ENCODE measurements around the gene NANOS1.
A peak's percentile ranks its signal among the peaks of the same experiment; 100 is the strongest.

The NANOS1 gene

GRCh38 chr10:119080521-119081259 lies 51.2 kb downstream of the NANOS1 start, which contains the start of gene EIF3A:
Gene EIF3A (minus strand): TSS chr10:119080817. CDS start chr10:119080676, 141 bp downstream.
- Histone ChIP-seq H2AFZ (ENCODE audit: low read depth) (peak within 1 kb of the TSS; percentile 58), H3K27ac (peak within 1 kb of the TSS; percentile 91), H3K4me3 (IDR thresholded peaks at IDR 0.05; ENCODE audit: insufficient read depth, low read depth, low read length) (no peak within 1 kb of the TSS), H3K79me2 (ENCODE audit: insufficient read depth, low read depth) (peaks cover 50% of the 10 kb centered on the region), H3K4me2 (peak within 1 kb of the TSS; percentile 95), H3K36me3 (ENCODE audit: insufficient read depth) (no peaks in the 10 kb centered on the region; the same call in 1 of the 2 replicates), H3K27me3 (ENCODE audit: insufficient read depth, low read depth) (no peaks in the 10 kb centered on the region), H4K20me1 (ENCODE audit: insufficient read depth) (peaks cover 42% of the 10 kb centered on the region), H3K4me1 (ENCODE audit: low read depth, poor library complexity, severe bottlenecking) (peaks cover 36% of the 10 kb centered on the region), H3K9ac (peak within 1 kb of the TSS; percentile 98)
- TF ChIP-seq CTCF (conservative IDR thresholded peaks at IDR 0.05; ENCODE audit: low read depth, low read length): no peak

All from KMS-11 (cell line).